Measurements from ENCODE around the gene PRR20A. TPM values are rescaled to one million over a fixed set of nuclear protein-coding genes. Genes with fewer than 3 reads are reported as not detected.

PRR20A gene
- not detected in 5 replicates for total RNA-seq (2022; extraction: Qiagen RNA extraction; ENCODE audit: low read depth)

GRCh38 chr13:57140235-57140968 lies at the start of gene PRR20A:
PRR20A (plus strand) TSS chr13:57140918; CDS start chr13:57141305, 387 bp downstream.

GRCh38 chr13:57147188-57147587 lies 6.5 kb downstream of the PRR20A start, which contains the start of gene PRR20B:
PRR20B (plus strand) TSS chr13:57147488; CDS start chr13:57147875, 387 bp downstream.

GRCh38 chr13:57153761-57154160 lies 13.0 kb downstream of the PRR20A start, which contains the start of gene PRR20C:
PRR20C (plus strand) TSS chr13:57154061; CDS start chr13:57154448, 387 bp downstream.

GRCh38 chr13:57160332-57160731 lies 19.6 kb downstream of the PRR20A start, which contains the start of gene PRR20D:
PRR20D (plus strand) TSS chr13:57160632; CDS start chr13:57161019, 387 bp downstream.

GRCh38 chr13:57166897-57167296 lies 26.2 kb downstream of the PRR20A start, which contains the start of gene PRR20E:
PRR20E (plus strand) TSS chr13:57167197; CDS start chr13:57167584, 387 bp downstream.

Other genes with a start within 250 kb of the PRR20A start
- gene PRR20B, start 6.6 kb downstream of the PRR20A start, total RNA-seq (2022; extraction: Qiagen RNA extraction; ENCODE audit: low read depth): not detected in 5 replicates
- not detected in 5 replicates for gene PRR20C, start 13.1 kb downstream of the PRR20A start, total RNA-seq (2022; extraction: Qiagen RNA extraction; ENCODE audit: low read depth)
- gene PRR20D, start 19.7 kb downstream of the PRR20A start, total RNA-seq (2022; extraction: Qiagen RNA extraction; ENCODE audit: low read depth): not detected in 5 replicates
- gene PRR20E, start 26.3 kb downstream of the PRR20A start, total RNA-seq (2022; extraction: Qiagen RNA extraction; ENCODE audit: low read depth): not detected in 5 replicates